Liver (tissue), 9 donors: Measurements from ENCODE around the gene THAP9. TPM values are rescaled to one million over a fixed set of nuclear protein-coding genes. Genes with fewer than 3 reads are reported as not detected.

Experiments
- DNase-seq: peaks from one replicate; pipeline ENCODE4 v3.0.0-alpha.2; 2017; ENCODE audit warnings: low spot score
- H3K27ac ChIP-seq, 2 donors: one replicate each; pipeline ENCODE4 v1.7.0; 2013; ENCODE audit warnings: inconsistent platforms in 2 of 2, low read length in 2 of 2, control low read depth in 1 of 2, low read depth in 1 of 2, mild to moderate bottlenecking in 1 of 2
- H3K27me3 ChIP-seq, 4 donors: one replicate each; pipeline versions ENCODE4 v1.6.1 to v1.7.0; 2013; ENCODE audit warnings: low read length in 3 of 4, inconsistent platforms in 1 of 4, mild to moderate bottlenecking in 1 of 4, moderate library complexity in 1 of 4; ENCODE audit not compliant: control insufficient read depth in 4 of 4, insufficient read depth in 4 of 4
- H3K36me3 ChIP-seq, 4 donors: one replicate each; pipeline versions ENCODE4 v1.6.1 to v1.7.0; 2013; ENCODE audit warnings: low read length in 3 of 4, mild to moderate bottlenecking in 3 of 4, low read depth in 1 of 4, moderate library complexity in 1 of 4; ENCODE audit not compliant: control insufficient read depth in 4 of 4, insufficient read depth in 3 of 4
- H3K4me1 ChIP-seq, 4 donors: one replicate each; pipeline versions ENCODE4 v1.6.1 to v1.7.0; 2013; ENCODE audit warnings: low read length in 3 of 4, mild to moderate bottlenecking in 3 of 4, moderate library complexity in 1 of 4; ENCODE audit not compliant: control insufficient read depth in 4 of 4, insufficient read depth in 4 of 4
- H3K4me3 ChIP-seq, 3 donors: one replicate each; pipeline versions ENCODE4 v1.6.1 to v1.7.0; 2013; ENCODE audit warnings: low read length in 3 of 3, control low read depth in 1 of 3, low read depth in 1 of 3, mild to moderate bottlenecking in 1 of 3
- H3K9ac ChIP-seq, 2 donors: one replicate each; pipeline ENCODE4 v1.7.0; 2013; ENCODE audit warnings: low read length in 2 of 2, mild to moderate bottlenecking in 2 of 2, moderate library complexity in 2 of 2, control low read depth in 1 of 2, low read depth in 1 of 2
- H3K9me3 ChIP-seq, 4 donors: one replicate each; pipeline versions ENCODE4 v1.6.1 to v1.7.0; 2013; ENCODE audit warnings: low read length in 3 of 4; ENCODE audit not compliant: control insufficient read depth in 4 of 4
- ATF3 ChIP-seq: IDR thresholded peaks from 2 replicates; pipeline ENCODE4 v1.6.1; 2016; ENCODE audit warnings: antibody characterized with exemption
- CTCF ChIP-seq: fragments of 150-350 bp; IDR thresholded peaks from 2 replicates; pipeline ENCODE4 v1.5.1; 2017; ENCODE audit warnings: improper control_type of control experiment, low read depth, low read length; ENCODE audit not compliant: missing input control
- EGR1 ChIP-seq, 2 donors: IDR thresholded peaks; 2 replicates each; pipeline ENCODE4 v1.6.1; 2016 to 2018; ENCODE audit warnings: antibody characterized with exemption in 2 of 2, low read depth in 2 of 2
- FOXA1 ChIP-seq: IDR thresholded peaks from 2 replicates; pipeline ENCODE4 v1.6.1; 2016; ENCODE audit warnings: antibody characterized with exemption
- FOXA2 ChIP-seq: IDR thresholded peaks from 2 replicates; pipeline ENCODE4 v1.6.1; 2016; ENCODE audit warnings: antibody characterized with exemption
- GABPA ChIP-seq, 2 donors: IDR thresholded peaks in 1 of 2; conservative IDR thresholded peaks in 1 of 2; 2 replicates each; pipeline ENCODE4 v1.6.1; 2016; ENCODE audit warnings: antibody characterized with exemption in 2 of 2, mild to moderate bottlenecking in 1 of 2, moderate library complexity in 1 of 2
- HNF4A ChIP-seq, 2 donors: conservative IDR thresholded peaks; 2 replicates each; pipeline ENCODE4 v1.6.1; 2016; ENCODE audit warnings: antibody characterized with exemption in 2 of 2, mild to moderate bottlenecking in 2 of 2
- HNF4G ChIP-seq: IDR thresholded peaks from 2 replicates; pipeline ENCODE4 v1.6.1; 2016; ENCODE audit warnings: antibody characterized with exemption
- JUND ChIP-seq, 2 donors: IDR thresholded peaks; 2 replicates each; pipeline ENCODE4 v1.6.1; 2016; ENCODE audit warnings: antibody characterized with exemption in 2 of 2
- MAX ChIP-seq: IDR thresholded peaks from 2 replicates; pipeline ENCODE4 v1.6.1; 2016; ENCODE audit warnings: antibody characterized with exemption
- SP1 ChIP-seq: IDR thresholded peaks from 2 replicates; pipeline ENCODE4 v1.6.1; 2018; ENCODE audit warnings: antibody characterized with exemption, mild to moderate bottlenecking
- YY1 ChIP-seq: IDR thresholded peaks from 2 replicates; pipeline ENCODE4 v1.6.1; 2016; ENCODE audit warnings: antibody characterized with exemption, mild to moderate bottlenecking
- WGBS: extraction: QIAGEN DNeasy Blood & Tissue Kit; methylation state at CpG from one replicate; pipeline ENCODE4 v1.1.7; 2013; 5-methylcytosine and 5-hydroxymethylcytosine counted together
- polyA plus RNA-seq, 2 donors: library from polyadenylated mRNA; stranded (reverse) in 1 of 2; unstranded in 1 of 2; fragments of 200-250 nt in 1 of 2; fragments of >200 nt in 1 of 2; fragmentation: Nextera tagmentation in 1 of 2; extraction: Ambion mirVana in 1 of 2; gene quantifications; one replicate each; pipeline versions ENCODE4 v1.2.1 to v1.2.3, GENCODE V29; 2013 to 2015
- total RNA-seq, 2 donors: library from RNA; depleted of rRNA; stranded (reverse); fragments of >200 nt; gene quantifications; one replicate each; pipeline ENCODE4 v1.2.3, GENCODE V29; 2014
- donor health status: healthy.
- donor health status: healthy.
- donor health status: healthy.
- donor health status: healthy.
- donor health status: healthy.

THAP9 gene
- total and polyA plus RNA-seq, 4 donors, result 1.1 to 5.9 (median 3.4) TPM

- Histone ChIP-seq H3K9me3 (no peaks in the 10 kb centered on the region), H3K27ac (no peak overlapping the region), H3K9ac (no peak overlapping the region), H3K4me3 (no peak overlapping the region), H3K36me3 (peaks cover 0 to 3% (median 0%) of the 10 kb centered on the region in 4 donors), H3K27me3 (no peaks in the 10 kb centered on the region), H3K4me1 (no peaks in the 10 kb centered on the region)
- no peak for DNase-seq
- TF ChIP-seq GABPA (IDR thresholded peaks at IDR 0.05 in 1 of 2, conservative IDR thresholded peaks at IDR 0.05 in 1 of 2), result no peak
- TF ChIP-seq FOXA2, result no peak
- TF ChIP-seq HNF4A (conservative IDR thresholded peaks at IDR 0.05), result no peak
- TF ChIP-seq HNF4G, result no peak
- TF ChIP-seq MAX, result no peak
- no peak for TF ChIP-seq SP1
- WGBS, result 100% methylated on average over 1 of the region's 1 CpG
These were observed 48.2 kb downstream of the THAP9 start for GRCh38 chr4:82948647-82949204.

- no peak overlapping the region for H3K4me3 ChIP-seq
- H3K9ac ChIP-seq, result no peak overlapping the region
- H3K27me3 ChIP-seq, result no peaks in the 10 kb centered on the region
- no peaks in the 10 kb centered on the region for H3K9me3 ChIP-seq
- WGBS, result 96% methylated on average over 2 of the region's 2 CpGs
- H3K36me3 ChIP-seq, result no peaks in the 10 kb centered on the region
- DNase-seq, result no peak
- no peak for TF ChIP-seq ATF3
- no peak overlapping the region for H3K27ac ChIP-seq
- H3K4me1 ChIP-seq, result peaks cover 0 to under 1% (median 0%) of the 10 kb centered on the region in 4 donors
These were observed 50.7 kb downstream of the THAP9 start for GRCh38 chr4:82951196-82951595.

- no peak overlapping the region for H3K9ac ChIP-seq
- no peaks in the 10 kb centered on the region for H3K27me3 ChIP-seq
- no peak for DNase-seq
- no peak overlapping the region for H3K27ac ChIP-seq
- no peak overlapping the region for H3K4me3 ChIP-seq
- peaks cover 0 to 2% (median 0%) of the 10 kb centered on the region in 4 donors for H3K4me1 ChIP-seq
- TF ChIP-seq JUND (IDR thresholded peaks at IDR 0.05) (no peak), CTCF (no peak), SP1 (no peak), FOXA1 (no peak), ATF3 (no peak), GABPA (IDR thresholded peaks at IDR 0.05 in 1 of 2, conservative IDR thresholded peaks at IDR 0.05 in 1 of 2) (no peak), EGR1 (IDR thresholded peaks at IDR 0.05; ENCODE audit: low read depth in 2 of 2) (no peak), HNF4A (conservative IDR thresholded peaks at IDR 0.05) (no peak), YY1 (no peak), FOXA2 (no peak)
- no peaks in the 10 kb centered on the region for H3K9me3 ChIP-seq
- WGBS, result 98% methylated on average over 4 of the region's 4 CpGs
- no peaks in the 10 kb centered on the region for H3K36me3 ChIP-seq
These were observed 53.7 kb downstream of the THAP9 start for GRCh38 chr4:82954212-82954611.
